HFFc6 (cell line): ENCODE data around the gene GOLGA8O. TPM values are rescaled to one million over a fixed set of nuclear protein-coding genes. Genes with fewer than 3 reads are reported as not detected.
"Not testable (repeated sequence)": the region's sequence is repeated elsewhere in the genome, so short reads cannot be mapped to it uniquely, and the experiment has no call there.

ENCODE experiments used
- DNase-seq: peaks from one replicate; pipeline ENCODE4 v3.0.0-alpha.2; 2018
- H3K27ac Mint-ChIP-seq: 2 replicates; pipeline ENCODE4 v1.8.0; 2020; ENCODE audit warnings: mild to moderate bottlenecking, mixed read lengths
- H3K27me3 Mint-ChIP-seq: 2 replicates; pipeline ENCODE4 v1.8.0; 2021; ENCODE audit warnings: mild to moderate bottlenecking, moderate library complexity, mixed read lengths; ENCODE audit not compliant: insufficient read depth
- H3K36me3 Mint-ChIP-seq: 2 replicates; pipeline ENCODE4 v1.8.0; 2021; ENCODE audit warnings: low read depth, mixed read lengths
- H3K4me1 Mint-ChIP-seq: 2 replicates; pipeline ENCODE4 v1.8.0; 2020; ENCODE audit warnings: low read depth, mixed read lengths
- H3K4me3 Mint-ChIP-seq: 2 replicates; pipeline ENCODE4 v1.8.0; 2020; ENCODE audit warnings: mild to moderate bottlenecking, moderate library complexity, mixed read lengths
- H3K9me3 Mint-ChIP-seq: 2 replicates; pipeline ENCODE4 v1.8.0; 2020; ENCODE audit warnings: mild to moderate bottlenecking, mixed read lengths
- total RNA-seq, 6 experiments: library from RNA; stranded (reverse); fragmentation: NEBNext Ultra II Directional; extraction: Animal tissue kit (Norgen Biotek cat#: 25700); gene quantifications; 2 replicates in 1 of 6; 3 replicates in 5 of 6; pipeline ENCODE4 v1.2.3, GENCODE V29; 2021
- TF ChIP-seq, protein P1 (sequence below): fragments of 200-600 bp; sonication (generic); IDR thresholded peaks from 2 replicates; pipeline ENCODE4 v1.5.0; 2021; ENCODE audit warnings: antibody characterized with exemption, mild to moderate bottlenecking

The GOLGA8O gene
- total RNA-seq, 6 experiments from 2014 or later, result 0.17 to 0.43 TPM; not detected in 4

DNA sequence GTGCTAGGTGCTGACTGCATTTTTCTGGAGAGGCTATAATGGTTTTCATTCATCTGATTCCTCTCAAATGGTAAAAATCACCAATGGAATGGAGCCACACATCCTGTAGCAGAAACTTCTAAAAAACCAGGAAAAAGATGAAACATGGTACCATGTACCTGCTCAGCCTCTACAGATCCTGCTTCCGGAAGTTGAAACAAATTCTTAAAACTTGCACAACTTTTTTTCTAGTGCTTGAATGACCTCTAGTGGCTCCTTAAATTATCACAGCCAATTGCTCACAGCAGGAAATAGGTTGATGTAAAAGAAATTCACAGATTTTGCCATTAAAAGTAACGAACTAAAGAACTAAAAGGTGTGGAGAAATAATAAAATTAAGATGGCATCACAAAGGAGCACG is 47.5 kb downstream of the GOLGA8O start:
- H3K9me3 Mint-ChIP-seq, H3K27me3 Mint-ChIP-seq, H3K27ac Mint-ChIP-seq, H3K36me3 Mint-ChIP-seq, DNase-seq, H3K4me3 Mint-ChIP-seq, H3K4me1 Mint-ChIP-seq: not testable (repeated sequence)
- TF ChIP-seq, protein P1, sequence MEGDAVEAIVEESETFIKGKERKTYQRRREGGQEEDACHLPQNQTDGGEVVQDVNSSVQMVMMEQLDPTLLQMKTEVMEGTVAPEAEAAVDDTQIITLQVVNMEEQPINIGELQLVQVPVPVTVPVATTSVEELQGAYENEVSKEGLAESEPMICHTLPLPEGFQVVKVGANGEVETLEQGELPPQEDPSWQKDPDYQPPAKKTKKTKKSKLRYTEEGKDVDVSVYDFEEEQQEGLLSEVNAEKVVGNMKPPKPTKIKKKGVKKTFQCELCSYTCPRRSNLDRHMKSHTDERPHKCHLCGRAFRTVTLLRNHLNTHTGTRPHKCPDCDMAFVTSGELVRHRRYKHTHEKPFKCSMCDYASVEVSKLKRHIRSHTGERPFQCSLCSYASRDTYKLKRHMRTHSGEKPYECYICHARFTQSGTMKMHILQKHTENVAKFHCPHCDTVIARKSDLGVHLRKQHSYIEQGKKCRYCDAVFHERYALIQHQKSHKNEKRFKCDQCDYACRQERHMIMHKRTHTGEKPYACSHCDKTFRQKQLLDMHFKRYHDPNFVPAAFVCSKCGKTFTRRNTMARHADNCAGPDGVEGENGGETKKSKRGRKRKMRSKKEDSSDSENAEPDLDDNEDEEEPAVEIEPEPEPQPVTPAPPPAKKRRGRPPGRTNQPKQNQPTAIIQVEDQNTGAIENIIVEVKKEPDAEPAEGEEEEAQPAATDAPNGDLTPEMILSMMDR, result peak; percentile 45

DNA sequence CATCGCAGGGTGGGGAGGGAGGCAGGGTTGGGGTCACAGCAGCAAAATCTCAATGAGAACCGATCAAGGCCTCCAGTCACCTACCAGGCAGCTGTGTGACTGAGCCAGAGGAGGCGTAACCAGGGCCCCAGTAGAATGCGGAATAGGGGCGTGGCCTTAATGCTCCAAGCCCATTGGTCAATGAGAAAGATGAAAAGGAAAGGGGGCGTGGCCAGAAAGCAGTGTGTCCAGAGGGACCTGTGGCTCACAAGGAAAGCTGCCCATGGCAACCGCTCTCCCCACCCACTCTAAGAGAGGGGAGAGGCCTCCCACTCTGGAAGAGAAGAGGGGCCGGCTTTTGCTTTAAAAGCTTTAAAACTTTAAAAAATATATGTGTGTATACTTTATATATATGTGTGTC is 52.2 kb downstream of the GOLGA8O start, which contains the start of gene GOLGA8K:
Gene GOLGA8K (minus strand): TSS at position 101 of the 400 bp plus-strand sequence. CDS start 98 bp downstream, at position 3.
- not testable (repeated sequence) for DNase-seq, H3K4me1 Mint-ChIP-seq, H3K27ac Mint-ChIP-seq, H3K4me3 Mint-ChIP-seq, H3K36me3 Mint-ChIP-seq, H3K27me3 Mint-ChIP-seq, H3K9me3 Mint-ChIP-seq

DNA sequence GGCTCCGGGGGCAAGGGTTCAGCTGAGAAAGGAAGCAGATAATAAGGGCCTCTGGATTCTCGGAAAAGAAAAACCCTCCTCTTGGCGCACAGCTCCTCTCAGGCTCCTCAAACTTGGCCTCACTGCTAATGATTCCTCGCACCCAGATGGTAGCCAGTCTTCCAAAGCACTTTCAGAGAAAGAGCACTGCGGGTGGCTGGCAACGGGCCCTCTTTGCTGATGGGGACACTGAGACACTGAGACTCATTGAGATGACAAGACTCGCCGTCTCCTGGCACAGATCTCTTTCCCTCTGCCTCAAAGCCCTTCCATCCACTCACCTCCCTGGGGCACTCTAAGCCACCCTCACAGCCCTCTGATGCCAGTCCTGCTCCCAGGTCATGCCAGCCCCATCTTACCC is 58.9 kb downstream of the GOLGA8O start:
- not testable (repeated sequence) for H3K4me3 Mint-ChIP-seq, H3K27me3 Mint-ChIP-seq, H3K27ac Mint-ChIP-seq, H3K4me1 Mint-ChIP-seq, H3K9me3 Mint-ChIP-seq, H3K36me3 Mint-ChIP-seq, DNase-seq

Other genes with a start within 250 kb of the GOLGA8O start
- not detected for gene GOLGA8K, start 52.3 kb downstream of the GOLGA8O start, total RNA-seq
- 1 to 10 TPM in 1 of 6 experiments, under 1 TPM in 5; 0.37 to 1.4 (median 0.51) TPM for gene GOLGA8N, start 137.8 kb upstream of the GOLGA8O start, total RNA-seq
- 10 to 100 TPM; 24.9 to 95.0 (median 74.6) TPM for gene ARHGAP11A, start 159.9 kb upstream of the GOLGA8O start, total RNA-seq
- 1 to 10 TPM; 2.6 to 5.5 (median 3.5) TPM for gene SCG5, start 186.1 kb upstream of the GOLGA8O start, total RNA-seq